H9 (cell line): ENCODE measurements around the gene GARS1. TPM values are rescaled to one million over a fixed set of nuclear protein-coding genes. Genes with fewer than 3 reads are reported as not detected.
A peak's percentile ranks its signal among the peaks of the same experiment; 100 is the strongest.

Source experiments
- DNase-seq: peaks from one replicate; pipeline ENCODE4 v3.0.0-alpha.2; 2017
- H2AFZ ChIP-seq: one replicate; pipeline ENCODE4 v1.6.1; 2013; ENCODE audit warnings: mild to moderate bottlenecking, low read length, control low read depth, moderate library complexity
- H2AK5ac ChIP-seq: 2 replicates; pipeline ENCODE4 v1.6.1; 2013; ENCODE audit warnings: low read length, control low read depth, mixed read lengths; ENCODE audit not compliant: insufficient read length
- H2BK120ac ChIP-seq: one replicate; pipeline ENCODE4 v1.6.1; 2013; ENCODE audit warnings: low read depth, mild to moderate bottlenecking, low read length, control low read depth, inconsistent platforms; ENCODE audit not compliant: poor library complexity, severe bottlenecking
- H2BK12ac ChIP-seq: 2 replicates; pipeline ENCODE4 v1.6.1; 2013; ENCODE audit warnings: low read length, control low read depth, mixed read lengths, low read depth; ENCODE audit not compliant: insufficient read length
- H2BK15ac ChIP-seq: 2 replicates; pipeline ENCODE4 v1.6.1; 2013; ENCODE audit warnings: low read depth, low read length, control low read depth
- H2BK20ac ChIP-seq: one replicate; pipeline ENCODE4 v1.6.1; 2013; ENCODE audit warnings: low read depth, mild to moderate bottlenecking, low read length, control low read depth, inconsistent platforms; ENCODE audit not compliant: poor library complexity, severe bottlenecking
- H2BK5ac ChIP-seq: 2 replicates; pipeline ENCODE4 v1.6.1; 2013; ENCODE audit warnings: low read length, control low read depth, mixed read lengths; ENCODE audit not compliant: insufficient read length
- H3K14ac ChIP-seq: 2 replicates; pipeline ENCODE4 v1.6.1; 2013; ENCODE audit warnings: low read length, control low read depth; ENCODE audit not compliant: insufficient read depth
- H3K18ac ChIP-seq: 2 replicates; pipeline ENCODE4 v1.6.1; 2013; ENCODE audit warnings: low read depth, mild to moderate bottlenecking, mixed read lengths, low read length, control low read depth; ENCODE audit not compliant: insufficient read length
- H3K23ac ChIP-seq: 2 replicates; pipeline ENCODE4 v1.6.1; 2013; ENCODE audit warnings: low read length, control low read depth, mixed read lengths, low read depth; ENCODE audit not compliant: insufficient read length
- H3K23me2 ChIP-seq: 2 replicates; pipeline ENCODE4 v1.6.1; 2013; ENCODE audit warnings: low read depth, mild to moderate bottlenecking, mixed read lengths, low read length, control low read depth; ENCODE audit not compliant: insufficient read length, poor library complexity, severe bottlenecking
- H3K27ac ChIP-seq: 2 replicates; pipeline ENCODE4 v1.5.1; 2013; ENCODE audit warnings: low read length, control low read depth, mixed read lengths, low read depth; ENCODE audit not compliant: insufficient read length
- H3K27me3 ChIP-seq: 2 replicates; pipeline ENCODE4 v1.6.1; 2013; ENCODE audit warnings: low read length, control low read depth, inconsistent platforms; ENCODE audit not compliant: insufficient read depth
- H3K4ac ChIP-seq: 2 replicates; pipeline ENCODE4 v1.6.1; 2013; ENCODE audit warnings: low read depth, mild to moderate bottlenecking, control low read depth, inconsistent platforms, low read length, moderate library complexity
- H3K4me1 ChIP-seq: 2 replicates; pipeline ENCODE4 v1.6.1; 2013; ENCODE audit warnings: low read length, control low read depth, inconsistent platforms; ENCODE audit not compliant: insufficient read depth
- H3K4me2 ChIP-seq: 2 replicates; pipeline ENCODE4 v1.6.1; 2013; ENCODE audit warnings: low read length, control low read depth, mixed read lengths; ENCODE audit not compliant: insufficient read length, insufficient read depth
- H3K56ac ChIP-seq: 2 replicates; pipeline ENCODE4 v1.6.1; 2013; ENCODE audit warnings: low read depth, mild to moderate bottlenecking, mixed read lengths, low read length, control low read depth; ENCODE audit not compliant: insufficient read length
- H3K79me1 ChIP-seq: 2 replicates; pipeline ENCODE4 v1.6.1; 2013; ENCODE audit warnings: low read depth, mild to moderate bottlenecking, moderate library complexity, low read length, control low read depth, inconsistent platforms; ENCODE audit not compliant: insufficient read depth, poor library complexity, severe bottlenecking
- H3K79me2 ChIP-seq: 2 replicates; pipeline ENCODE4 v1.6.1; 2013; ENCODE audit warnings: low read length, control low read depth, inconsistent platforms; ENCODE audit not compliant: insufficient read depth
- H3K9ac ChIP-seq: 2 replicates; pipeline ENCODE4 v1.6.1; 2013; ENCODE audit warnings: low read length, control low read depth, mixed read lengths; ENCODE audit not compliant: insufficient read length; ENCODE audit errors: extremely low read depth
- H3K9me3 ChIP-seq: one replicate; pipeline ENCODE4 v1.6.1; 2013; ENCODE audit warnings: low read depth, low read length, inconsistent platforms; ENCODE audit not compliant: control insufficient read depth
- H3T11ph ChIP-seq: one replicate; pipeline ENCODE4 v1.6.1; 2013; ENCODE audit warnings: mild to moderate bottlenecking, low read length, control low read depth, inconsistent platforms
- H4K20me1 ChIP-seq: one replicate; pipeline ENCODE4 v1.6.1; 2013; ENCODE audit not compliant: control insufficient read depth, insufficient read length, insufficient read depth
- H4K5ac ChIP-seq: 2 replicates; pipeline ENCODE4 v1.6.1; 2013; ENCODE audit warnings: low read depth, mild to moderate bottlenecking, mixed read lengths, low read length, control low read depth; ENCODE audit not compliant: insufficient read length
- H4K8ac ChIP-seq: replicated peaks from 2 replicates; pipeline ENCODE4 v1.6.1; 2013; ENCODE audit warnings: low read length, control low read depth, mixed read lengths, low read depth; ENCODE audit not compliant: insufficient read length
- H4K91ac ChIP-seq: 2 replicates; pipeline ENCODE4 v1.6.1; 2013; ENCODE audit warnings: low read depth, mild to moderate bottlenecking, moderate library complexity, mixed read lengths, low read length, control low read depth; ENCODE audit not compliant: insufficient read length
- H3K27ac Mint-ChIP-seq, 3 experiments: 2 replicates in 2 of 3; 3 replicates in 1 of 3; pipeline ENCODE4 v1.8.0; 2020 to 2021; ENCODE audit warnings: mixed read lengths in 3 of 3, mild to moderate bottlenecking in 1 of 3, moderate library complexity in 1 of 3
- H3K27me3 Mint-ChIP-seq: 2 replicates; pipeline ENCODE4 v1.8.0; 2021; ENCODE audit warnings: low read depth, mild to moderate bottlenecking, moderate library complexity, mixed read lengths
- H3K36me3 Mint-ChIP-seq, 3 experiments: 2 replicates in 2 of 3; 3 replicates in 1 of 3; pipeline ENCODE4 v1.8.0; 2020 to 2021; ENCODE audit warnings: low read depth in 3 of 3, mixed read lengths in 3 of 3; ENCODE audit not compliant: insufficient read depth in 1 of 3
- H3K4me1 Mint-ChIP-seq, 2 experiments: 2 replicates each; pipeline ENCODE4 v1.8.0; 2020; ENCODE audit warnings: mixed read lengths in 2 of 2
- H3K4me3 Mint-ChIP-seq, 2 experiments: 2 replicates in 1 of 2; 3 replicates in 1 of 2; pipeline ENCODE4 v1.8.0; 2020 to 2021; ENCODE audit warnings: mild to moderate bottlenecking in 2 of 2, mixed read lengths in 2 of 2, moderate library complexity in 1 of 2
- H3K9me3 Mint-ChIP-seq, 2 experiments: 2 replicates in 1 of 2; 3 replicates in 1 of 2; pipeline ENCODE4 v1.8.0; 2020; ENCODE audit warnings: mild to moderate bottlenecking in 2 of 2, mixed read lengths in 2 of 2, moderate library complexity in 1 of 2
- WGBS: extraction: QIAGEN DNeasy Blood & Tissue Kit; methylation state at CpG from one replicate; pipeline ENCODE4 v1.1.7; 2013; ENCODE audit warnings: missing lambda C conversion rate, low lambda C conversion rate, mixed read lengths; ENCODE audit not compliant: insufficient read length; ENCODE audit errors: extremely low coverage; 5-methylcytosine and 5-hydroxymethylcytosine counted together
- total RNA-seq: library from RNA; stranded (reverse); gene quantifications from 2 replicates; pipeline ENCODE4 v1.2.1, GENCODE V29; 2021
- TF ChIP-seq, protein P1 (sequence below): fragments of 200-600 bp; sonication (generic); conservative IDR thresholded peaks from 3 replicates; pipeline ENCODE4 v1.8.0; 2021; ENCODE audit warnings: antibody characterized with exemption, mild to moderate bottlenecking

Gene GARS1
- total RNA-seq, 1 experiment from 2014 or later, result 234 TPM

DNA sequence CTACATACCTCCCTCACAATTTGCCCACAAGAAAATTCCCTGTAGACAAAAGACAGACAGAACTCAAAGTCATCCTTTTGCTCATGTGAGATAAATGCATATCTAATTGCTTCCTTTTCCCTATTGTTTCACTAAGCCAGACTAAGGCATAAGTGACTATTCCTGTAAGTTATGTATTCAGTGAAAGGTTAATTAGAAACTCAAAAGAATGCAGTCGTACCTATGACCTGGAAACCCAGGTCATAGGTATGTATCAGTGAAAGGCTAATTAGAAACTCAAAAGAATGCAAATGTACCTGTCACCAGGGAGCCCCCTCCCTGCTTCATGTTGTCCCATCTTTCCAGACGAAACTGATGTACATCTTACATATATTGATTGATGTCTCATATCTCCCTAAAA is 10.3 kb upstream of the GARS1 start:
- Mint-ChIP-seq H3K4me3 (peak overlapping the region; percentile 6 to 9; a peak in 1 of 5 replicates), H3K4me1 (peaks cover 21 to 28% of the 10 kb centered on the region in 2 experiments), H3K9me3 (peaks cover 20 to 35% of the 10 kb centered on the region in 2 experiments), H3K27me3 (peaks cover 20% of the 10 kb centered on the region), H3K27ac (no peak overlapping the region; a peak in 1 of 7 replicates), H3K36me3 (peaks cover 35 to 55% (median 48%) of the 10 kb centered on the region in 3 experiments)
- H3K14ac ChIP-seq, result no peak overlapping the region
- H3K9me3 ChIP-seq, result peaks cover 6% of the 10 kb centered on the region
- H2BK12ac ChIP-seq, result no peak overlapping the region
- H3K4ac ChIP-seq, result no peak overlapping the region
- H3K23me2 ChIP-seq, result no peaks in the 10 kb centered on the region
- TF ChIP-seq, protein P1, sequence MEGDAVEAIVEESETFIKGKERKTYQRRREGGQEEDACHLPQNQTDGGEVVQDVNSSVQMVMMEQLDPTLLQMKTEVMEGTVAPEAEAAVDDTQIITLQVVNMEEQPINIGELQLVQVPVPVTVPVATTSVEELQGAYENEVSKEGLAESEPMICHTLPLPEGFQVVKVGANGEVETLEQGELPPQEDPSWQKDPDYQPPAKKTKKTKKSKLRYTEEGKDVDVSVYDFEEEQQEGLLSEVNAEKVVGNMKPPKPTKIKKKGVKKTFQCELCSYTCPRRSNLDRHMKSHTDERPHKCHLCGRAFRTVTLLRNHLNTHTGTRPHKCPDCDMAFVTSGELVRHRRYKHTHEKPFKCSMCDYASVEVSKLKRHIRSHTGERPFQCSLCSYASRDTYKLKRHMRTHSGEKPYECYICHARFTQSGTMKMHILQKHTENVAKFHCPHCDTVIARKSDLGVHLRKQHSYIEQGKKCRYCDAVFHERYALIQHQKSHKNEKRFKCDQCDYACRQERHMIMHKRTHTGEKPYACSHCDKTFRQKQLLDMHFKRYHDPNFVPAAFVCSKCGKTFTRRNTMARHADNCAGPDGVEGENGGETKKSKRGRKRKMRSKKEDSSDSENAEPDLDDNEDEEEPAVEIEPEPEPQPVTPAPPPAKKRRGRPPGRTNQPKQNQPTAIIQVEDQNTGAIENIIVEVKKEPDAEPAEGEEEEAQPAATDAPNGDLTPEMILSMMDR, result no peak
- no peak overlapping the region for H2BK120ac ChIP-seq
- no peak overlapping the region for H2BK15ac ChIP-seq
- H3K4me2 ChIP-seq, result peak overlapping the region; percentile 30
- H2BK5ac ChIP-seq, result no peak overlapping the region
- no CpG with 5 or more reads among the region's 2 CpGs for WGBS
- H4K20me1 ChIP-seq, result no peaks in the 10 kb centered on the region
- no peak overlapping the region for H3K23ac ChIP-seq
- H4K91ac ChIP-seq, result no peak overlapping the region
- no peaks in the 10 kb centered on the region for H3K27me3 ChIP-seq
- no peak overlapping the region for H2AFZ ChIP-seq
- H3K4me1 ChIP-seq, result peaks cover 6% of the 10 kb centered on the region; the same call in 1 of the 2 replicates
- no peak overlapping the region for H3T11ph ChIP-seq
- H4K8ac ChIP-seq, result no peak overlapping the region
- no peaks in the 10 kb centered on the region for H3K79me2 ChIP-seq
- no peak for DNase-seq
- no peak overlapping the region for H2AK5ac ChIP-seq
- H3K27ac ChIP-seq, result no peak overlapping the region
- no peaks in the 10 kb centered on the region for H3K79me1 ChIP-seq
- no peak overlapping the region for H3K18ac ChIP-seq
- H3K9ac ChIP-seq, result no peak overlapping the region
- no peak overlapping the region for H3K56ac ChIP-seq
- no peak overlapping the region for H4K5ac ChIP-seq
- H2BK20ac ChIP-seq, result no peak overlapping the region
